Measurements from ENCODE around the gene ASAP3.

ASAP3 gene

GRCh38 chr1:23466423-23466989, 17.5 kb downstream of the ASAP3 start:
- H3K27ac ChIP-seq = no peak overlapping the region
- TF ChIP-seq CTCF (conservative IDR thresholded peaks at IDR 0.05) = no peak
- TF ChIP-seq ZFX (IDR thresholded peaks at IDR 0.05) = no peak

- TF ChIP-seq CTCF (conservative IDR thresholded peaks at IDR 0.05) (no peak), ZFX (IDR thresholded peaks at IDR 0.05) (no peak)
- H3K27ac ChIP-seq = no peak overlapping the region
Observed at GRCh38 chr1:23463286-23463685, 20.7 kb downstream of the ASAP3 start.

DNA sequence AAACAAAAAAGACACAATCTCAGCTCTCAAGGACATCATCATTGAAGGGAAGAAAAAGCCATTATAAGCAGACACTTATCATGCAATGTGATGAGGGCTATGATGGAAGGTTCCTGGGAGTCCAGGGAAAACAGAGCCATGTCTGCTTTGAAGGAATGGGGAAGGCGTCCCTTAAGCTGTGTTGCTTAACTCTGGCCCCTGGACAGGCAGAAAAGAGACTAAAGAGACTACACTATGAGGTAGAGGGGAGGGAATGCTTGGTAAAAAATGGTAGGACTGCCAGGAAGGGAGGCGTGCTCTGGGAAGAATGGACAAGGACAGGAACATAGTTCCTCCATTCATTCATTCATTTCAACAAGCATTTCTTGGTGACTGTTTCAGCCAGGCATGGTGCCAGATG, 21.2 kb downstream of the ASAP3 start:
- H3K27ac ChIP-seq = no peak overlapping the region
- no peak for TF ChIP-seq ZFX (IDR thresholded peaks at IDR 0.05)
- TF ChIP-seq CTCF (conservative IDR thresholded peaks at IDR 0.05) = no peak

GRCh38 chr1:23461050-23461449, 22.9 kb downstream of the ASAP3 start:
- TF ChIP-seq CTCF (conservative IDR thresholded peaks at IDR 0.05) (no peak), ZFX (IDR thresholded peaks at IDR 0.05) (no peak)
- no peak overlapping the region for H3K27ac ChIP-seq

GRCh38 chr1:23460519-23460918, 23.5 kb downstream of the ASAP3 start:
- TF ChIP-seq CTCF (conservative IDR thresholded peaks at IDR 0.05) (no peak), ZFX (IDR thresholded peaks at IDR 0.05) (no peak)
- no peak overlapping the region for H3K27ac ChIP-seq

- H3K27ac ChIP-seq = no peak overlapping the region
- no peak for TF ChIP-seq CTCF (conservative IDR thresholded peaks at IDR 0.05)
Observed at GRCh38 chr1:23459338-23459757, 24.6 kb downstream of the ASAP3 start.

DNA sequence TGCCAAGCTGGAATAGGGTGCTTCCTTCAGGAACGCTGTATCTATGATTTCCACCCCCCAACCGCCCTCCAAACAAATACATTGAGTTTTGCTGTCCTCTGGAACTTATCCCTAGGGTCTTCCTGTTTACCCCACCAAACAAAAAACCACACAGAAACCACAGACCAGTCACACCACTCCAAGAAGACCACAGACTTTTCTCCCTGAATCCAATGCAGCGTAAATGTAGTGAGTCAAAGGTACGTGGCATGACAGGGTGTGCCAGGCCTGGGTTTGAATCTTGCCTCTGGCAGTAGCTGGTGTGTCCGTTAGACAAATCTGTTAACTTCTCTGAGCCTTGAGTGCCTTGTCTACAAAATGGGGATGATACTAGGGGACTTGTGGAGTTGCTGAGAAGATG, 27.8 kb downstream of the ASAP3 start:
- no peak overlapping the region for H3K27ac ChIP-seq
- no peak for TF ChIP-seq CTCF (conservative IDR thresholded peaks at IDR 0.05)
